ENCODE results near the gene NAV2. TPM values are rescaled to one million over a fixed set of nuclear protein-coding genes. Genes with fewer than 3 reads are reported as not detected.

Gene NAV2
- polyA plus RNA-seq, 1 experiment = 5.1 TPM

DNA sequence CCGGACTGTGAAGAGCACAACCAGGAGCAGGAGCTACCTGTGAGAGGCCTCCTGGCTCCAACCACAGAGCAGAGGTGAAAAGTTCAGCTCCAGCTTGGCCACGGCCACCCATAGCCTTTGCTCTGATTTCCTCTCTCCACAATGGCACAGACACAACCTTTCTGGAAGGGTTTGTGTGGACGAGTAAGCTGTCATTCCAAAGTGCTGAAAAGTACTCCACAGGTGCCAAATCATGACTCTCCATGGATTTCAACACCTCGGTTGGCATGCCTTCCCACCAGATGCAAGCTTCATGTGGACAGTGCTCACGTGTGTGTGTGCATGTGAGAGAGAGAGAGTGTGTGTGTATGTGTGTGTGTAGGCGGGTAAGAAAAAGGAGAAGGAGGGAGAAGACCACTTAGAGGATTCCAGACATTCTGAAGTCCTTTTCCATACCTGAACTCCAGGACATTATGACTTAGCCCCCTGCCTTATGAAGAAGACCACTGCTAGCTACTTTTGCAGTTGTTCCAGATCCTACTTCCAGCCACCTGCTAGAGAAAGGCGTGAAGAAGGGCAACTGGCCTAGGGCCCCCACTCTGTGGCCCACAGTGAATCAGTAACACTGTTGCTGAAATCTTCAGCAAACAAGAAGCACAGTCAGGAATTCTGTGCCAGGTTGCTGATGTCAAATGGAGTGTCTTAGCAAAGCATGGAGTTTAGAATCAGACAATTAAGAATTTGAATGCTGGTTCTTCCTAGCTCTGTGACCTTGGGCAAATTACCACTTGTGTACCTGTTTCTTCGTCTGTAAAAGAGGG lies 13.9 kb upstream of the NAV2 start:
- Histone ChIP-seq H3K9me3 (ENCODE audit: control insufficient read depth, insufficient read depth, low read length) (no peaks in the 10 kb centered on the region), H3K4me3 (ENCODE audit: low read depth, low read length) (no peak overlapping the region), H3K27ac (ENCODE audit: low read depth, low read length) (no peak overlapping the region), H3K27me3 (ENCODE audit: control insufficient read depth, insufficient read depth, low read length) (no peaks in the 10 kb centered on the region)
- peak; percentile 43 for DNase-seq (ENCODE audit: low read depth, low spot score)
- TF ChIP-seq CTCF (IDR thresholded peaks at IDR 0.05; ENCODE audit: low read depth, low read length) = no peak
- ChIA-PET POLR2A (interaction anchor here (0.6 kb wide), 1 partner anchor 221 kb away, joined by 5 read pairs; no protein-coding TSS in a partner anchor), CTCF (interaction anchor here (0.9 to 1.0 kb wide), 2 partner anchors 32 to 44 kb away, joined by 3 read pairs; no protein-coding TSS in a partner anchor)

GRCh38 chr11:19701421-19701820 lies 11.2 kb upstream of the NAV2 start:
- no peaks in the 10 kb centered on the region for H3K27me3 ChIP-seq (ENCODE audit: control insufficient read depth, insufficient read depth, low read length)
- no peak overlapping the region for H3K27ac ChIP-seq (ENCODE audit: low read depth, low read length)
- H3K4me3 ChIP-seq (ENCODE audit: low read depth, low read length) = no peak overlapping the region
- TF ChIP-seq CTCF (IDR thresholded peaks at IDR 0.05; ENCODE audit: low read depth, low read length) = no peak
- DNase-seq (ENCODE audit: low read depth, low spot score) = no peak
- POLR2A ChIA-PET = no interaction called here
- H3K9me3 ChIP-seq (ENCODE audit: control insufficient read depth, insufficient read depth, low read length) = no peaks in the 10 kb centered on the region
- CTCF ChIA-PET = no interaction called here

DNA sequence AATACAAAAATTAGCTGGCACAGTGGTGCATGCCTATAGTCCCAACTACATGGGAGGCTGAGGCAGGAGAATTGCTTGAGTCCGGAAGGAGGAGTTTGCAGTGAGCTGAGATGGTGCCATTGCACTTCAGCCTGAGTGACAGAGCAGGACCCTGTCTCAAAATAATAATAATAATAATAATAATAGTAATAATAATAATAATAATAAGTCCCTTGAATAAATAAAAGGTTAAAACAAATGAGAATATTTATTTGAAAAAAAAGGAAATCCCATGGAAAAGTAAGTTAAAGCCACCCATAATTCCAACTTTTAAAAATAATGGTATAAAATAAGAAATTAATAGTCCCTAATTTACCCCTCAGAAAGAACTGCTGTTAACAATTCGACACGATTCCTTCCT lies 10.0 kb upstream of the NAV2 start:
- DNase-seq (ENCODE audit: low read depth, low spot score) = no peak
- ChIA-PET POLR2A (no interaction called here), CTCF (no interaction called here)
- Histone ChIP-seq H3K27me3 (ENCODE audit: control insufficient read depth, insufficient read depth, low read length) (no peaks in the 10 kb centered on the region), H3K9me3 (ENCODE audit: control insufficient read depth, insufficient read depth, low read length) (no peaks in the 10 kb centered on the region), H3K27ac (ENCODE audit: low read depth, low read length) (no peak overlapping the region), H3K4me3 (ENCODE audit: low read depth, low read length) (no peak overlapping the region)
- TF ChIP-seq CTCF (IDR thresholded peaks at IDR 0.05; ENCODE audit: low read depth, low read length) = no peak

DNA sequence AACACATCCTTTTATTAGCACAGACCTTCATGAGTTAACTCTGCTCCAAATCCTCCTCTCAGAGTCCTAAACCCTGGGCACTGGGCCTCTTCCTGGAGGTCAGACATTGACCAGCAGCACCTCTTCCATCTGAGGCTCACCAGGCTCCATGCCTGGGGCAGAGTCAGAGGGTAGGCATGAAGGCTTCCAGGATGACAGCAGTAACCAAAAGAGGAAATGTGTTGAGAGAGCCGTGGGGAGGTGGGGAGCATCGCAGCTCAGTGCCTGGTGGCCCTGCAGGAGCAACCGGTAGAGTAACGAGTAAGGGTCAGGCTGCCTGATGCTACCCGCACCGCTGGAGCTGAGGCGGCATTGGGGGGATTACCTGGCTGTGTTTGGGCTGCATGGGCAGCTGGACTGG lies 9.4 kb upstream of the NAV2 start:
- no peak overlapping the region for H3K4me3 ChIP-seq (ENCODE audit: low read depth, low read length)
- no peaks in the 10 kb centered on the region for H3K27me3 ChIP-seq (ENCODE audit: control insufficient read depth, insufficient read depth, low read length)
- no peak for DNase-seq (ENCODE audit: low read depth, low spot score)
- TF ChIP-seq CTCF (IDR thresholded peaks at IDR 0.05; ENCODE audit: low read depth, low read length) = no peak
- CTCF ChIA-PET = interaction anchor here (1.0 kb wide), 1 partner anchor 140 kb away, joined by 3 read pairs; no protein-coding TSS in a partner anchor
- POLR2A ChIA-PET = no interaction called here
- H3K9me3 ChIP-seq (ENCODE audit: control insufficient read depth, insufficient read depth, low read length) = no peaks in the 10 kb centered on the region
- no peak overlapping the region for H3K27ac ChIP-seq (ENCODE audit: low read depth, low read length)

- TF ChIP-seq CTCF (IDR thresholded peaks at IDR 0.05; ENCODE audit: low read depth, low read length) = no peak
- no peak for DNase-seq (ENCODE audit: low read depth, low spot score)
- POLR2A ChIA-PET = no interaction called here
- no peak overlapping the region for H3K4me3 ChIP-seq (ENCODE audit: low read depth, low read length)
- no peak overlapping the region for H3K27ac ChIP-seq (ENCODE audit: low read depth, low read length)
- no peaks in the 10 kb centered on the region for H3K9me3 ChIP-seq (ENCODE audit: control insufficient read depth, insufficient read depth, low read length)
- CTCF ChIA-PET = no interaction called here
- no peaks in the 10 kb centered on the region for H3K27me3 ChIP-seq (ENCODE audit: control insufficient read depth, insufficient read depth, low read length)
Measured at GRCh38 chr11:19704213-19704612, 8.4 kb upstream of the NAV2 start.
